PC-3 (cell line): ENCODE results near the gene GRK6. TPM values are rescaled to one million over a fixed set of nuclear protein-coding genes. Genes with fewer than 3 reads are reported as not detected.

Experiments
- ATAC-seq: fragments of 200-7000 bp; cut with Tn5 transposase; 2 replicates; pipeline ENCODE4 v1.9.1; 2020; ENCODE audit warnings: mild to moderate bottlenecking, moderate library complexity
- BruUV-seq: library from RNA; stranded (reverse); fragments of 400-500 nt; replicated peaks from 2 replicates; lab custom pipeline; 2021; lab: Mats Ljungman, UMichigan
- CTCF ChIA-PET: fragments of 300-600 bp; sonication (Branson Sonifier 250); formaldehyde crosslinking; loops from one replicate; lab custom pipeline; 2022; ENCODE audit warnings: antibody characterized with exemption; lab: Charles Lee
- POLR2A ChIA-PET: fragments of 300-600 bp; sonication (Branson Sonifier 250); formaldehyde crosslinking; loops from one replicate; lab custom pipeline; 2022; ENCODE audit warnings: antibody characterized with exemption; ENCODE audit not compliant: unreplicated experiment; lab: Charles Lee
- DNase-seq: peaks from one replicate; pipeline ENCODE4 v3.0.0-alpha.2; 2015
- H2AFZ ChIP-seq: fragments of 300-600 bp; sonication (generic); 2 replicates; pipeline ENCODE4 v1.6.0; 2016; ENCODE audit warnings: antibody characterized with exemption, low read length
- H3F3A ChIP-seq: fragments of 300-600 bp; sonication (generic); one replicate; pipeline ENCODE4 v1.6.0; 2017; ENCODE audit warnings: antibody characterized with exemption, low read length, control low read depth, mild to moderate bottlenecking; ENCODE audit not compliant: unreplicated experiment
- H3K27ac ChIP-seq: fragments of 300-600 bp; sonication (generic); 2 replicates; pipeline ENCODE4 v1.5.1; 2016; ENCODE audit warnings: mild to moderate bottlenecking, low read length
- H3K27me3 ChIP-seq: fragments of 300-600 bp; sonication (generic); 2 replicates; pipeline ENCODE4 v1.6.1; 2016; ENCODE audit warnings: low read length, mixed read lengths
- H3K36me3 ChIP-seq: fragments of 300-600 bp; sonication (generic); 2 replicates; pipeline ENCODE4 v1.6.1; 2016; ENCODE audit warnings: low read depth, mixed run types, low read length, mixed read lengths
- H3K4me1 ChIP-seq: fragments of 300-600 bp; sonication (generic); 2 replicates; pipeline ENCODE4 v1.5.1; 2016; ENCODE audit warnings: low read length; ENCODE audit not compliant: insufficient read depth
- H3K4me2 ChIP-seq: fragments of 300-600 bp; sonication (generic); 2 replicates; pipeline ENCODE4 v1.6.0; 2016; ENCODE audit warnings: low read length
- H3K4me3 ChIP-seq: fragments of 300-600 bp; sonication (generic); 2 replicates; pipeline ENCODE4 v1.5.1; 2016; ENCODE audit warnings: mild to moderate bottlenecking, low read length, mixed read lengths
- H3K79me2 ChIP-seq: fragments of 300-600 bp; sonication (generic); 2 replicates; pipeline ENCODE4 v1.6.1; 2017; ENCODE audit warnings: low read length, mixed read lengths
- H3K9ac ChIP-seq: fragments of 300-600 bp; sonication (generic); 2 replicates; pipeline ENCODE4 v1.6.0; 2016; ENCODE audit warnings: mild to moderate bottlenecking, low read length
- H3K9me2 ChIP-seq: fragments of 300-600 bp; sonication (generic); replicated peaks from 2 replicates; pipeline ENCODE4 v1.6.1; 2016; ENCODE audit warnings: mixed run types, low read length, mixed read lengths
- H3K9me3 ChIP-seq: fragments of 300-600 bp; sonication (generic); 2 replicates; pipeline ENCODE4 v1.6.1; 2016; ENCODE audit warnings: low read length, mixed read lengths
- H4K20me1 ChIP-seq: fragments of 300-600 bp; sonication (generic); 2 replicates; pipeline ENCODE4 v1.6.1; 2016; ENCODE audit warnings: low read length, mixed read lengths
- EZH2 ChIP-seq: fragments of 300-600 bp; sonication (generic); IDR thresholded peaks from one replicate; pipeline ENCODE4 v1.6.1; 2017; ENCODE audit warnings: antibody characterized with exemption, mild to moderate bottlenecking, low read length; ENCODE audit not compliant: unreplicated experiment
- EZH2phosphoT487 ChIP-seq: fragments of 300-600 bp; sonication (generic); IDR thresholded peaks from 2 replicates; pipeline ENCODE4 v1.6.1; 2018; ENCODE audit warnings: mild to moderate bottlenecking, antibody characterized with exemption, low read length, borderline replicate concordance
- intact Hi-C: fragments of 100-400 bp; cut with micrococcal nuclease; formaldehyde crosslinking; loops from 2 replicates; pipeline ENCODE4 v1.9.0; 2023
- total RNA-seq: library from RNA; depleted of rRNA; stranded (reverse); fragments of >200 nt; gene quantifications from 2 replicates; pipeline ENCODE4 v1.2.3, GENCODE V29; 2014
- TF ChIP-seq, protein P1 (sequence below): fragments of 300-600 bp; sonication (generic); conservative IDR thresholded peaks from 2 replicates; pipeline ENCODE4 v1.5.1; 2017; ENCODE audit warnings: antibody characterized with exemption, low read depth, mild to moderate bottlenecking, low read length

The GRK6 gene
- total RNA-seq, 1 experiment from 2014 or later: 69.9 TPM

GRCh38 chr5:177458912-177459350 lies 32.5 kb downstream of the GRK6 start:
- POLR2A ChIA-PET: no interaction called here
- Histone ChIP-seq H3K27ac (no peak overlapping the region), H3K27me3 (no peaks in the 10 kb centered on the region), H3K36me3 (peaks cover 5% of the 10 kb centered on the region), H3K9me3 (no peaks in the 10 kb centered on the region), H3F3A (peaks cover 8% of the 10 kb centered on the region), H4K20me1 (peaks cover 14% of the 10 kb centered on the region; the same call in 1 of the 2 replicates), H3K79me2 (no peaks in the 10 kb centered on the region), H3K4me1 (peaks cover 11% of the 10 kb centered on the region; the same call in 1 of the 2 replicates), H2AFZ (no peak overlapping the region), H3K9ac (no peak overlapping the region), H3K4me2 (no peak overlapping the region), H3K9me2 (no peaks in the 10 kb centered on the region), H3K4me3 (no peak overlapping the region)
- CTCF ChIA-PET: no interaction called here
- BruUV-seq: no TSS peak
- no peak for ATAC-seq
- peak; percentile 34 for DNase-seq
- intact Hi-C loops: no loop called here
- TF ChIP-seq, protein P1, sequence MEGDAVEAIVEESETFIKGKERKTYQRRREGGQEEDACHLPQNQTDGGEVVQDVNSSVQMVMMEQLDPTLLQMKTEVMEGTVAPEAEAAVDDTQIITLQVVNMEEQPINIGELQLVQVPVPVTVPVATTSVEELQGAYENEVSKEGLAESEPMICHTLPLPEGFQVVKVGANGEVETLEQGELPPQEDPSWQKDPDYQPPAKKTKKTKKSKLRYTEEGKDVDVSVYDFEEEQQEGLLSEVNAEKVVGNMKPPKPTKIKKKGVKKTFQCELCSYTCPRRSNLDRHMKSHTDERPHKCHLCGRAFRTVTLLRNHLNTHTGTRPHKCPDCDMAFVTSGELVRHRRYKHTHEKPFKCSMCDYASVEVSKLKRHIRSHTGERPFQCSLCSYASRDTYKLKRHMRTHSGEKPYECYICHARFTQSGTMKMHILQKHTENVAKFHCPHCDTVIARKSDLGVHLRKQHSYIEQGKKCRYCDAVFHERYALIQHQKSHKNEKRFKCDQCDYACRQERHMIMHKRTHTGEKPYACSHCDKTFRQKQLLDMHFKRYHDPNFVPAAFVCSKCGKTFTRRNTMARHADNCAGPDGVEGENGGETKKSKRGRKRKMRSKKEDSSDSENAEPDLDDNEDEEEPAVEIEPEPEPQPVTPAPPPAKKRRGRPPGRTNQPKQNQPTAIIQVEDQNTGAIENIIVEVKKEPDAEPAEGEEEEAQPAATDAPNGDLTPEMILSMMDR: no peak
- TF ChIP-seq EZH2phosphoT487: no peak
- no peak for TF ChIP-seq EZH2

DNA sequence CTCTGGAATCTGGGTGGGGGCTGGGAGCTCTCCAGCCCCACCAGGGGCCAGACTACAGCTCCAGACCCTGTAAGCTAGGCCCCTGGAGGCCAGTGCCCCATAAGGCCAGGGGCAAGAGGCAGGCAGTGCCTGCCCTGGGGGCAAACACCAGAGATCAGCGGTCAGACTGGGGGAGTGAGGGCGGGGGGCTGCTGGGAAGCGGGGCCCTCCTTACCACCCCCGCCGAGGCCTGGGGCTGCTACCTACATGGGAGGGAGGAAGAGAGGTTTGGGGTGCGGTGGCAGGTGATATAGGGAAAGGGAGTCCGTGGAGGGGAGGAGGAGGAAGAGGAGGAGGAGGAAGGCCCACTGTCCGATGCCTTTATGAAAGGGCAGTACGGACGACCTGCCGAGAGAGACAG lies 32.9 kb downstream of the GRK6 start:
- peaks cover 14% of the 10 kb centered on the region; the same call in 1 of the 2 replicates for H4K20me1 ChIP-seq
- H3K9ac ChIP-seq: no peak overlapping the region
- no peaks in the 10 kb centered on the region for H3K9me3 ChIP-seq
- no peak overlapping the region for H3K4me2 ChIP-seq
- CTCF ChIA-PET: no interaction called here
- TF ChIP-seq EZH2: no peak
- TF ChIP-seq, protein P1: no peak
- no peak for TF ChIP-seq EZH2phosphoT487
- no peaks in the 10 kb centered on the region for H3K27me3 ChIP-seq
- intact Hi-C loops: no loop called here
- peaks cover 5% of the 10 kb centered on the region for H3K36me3 ChIP-seq
- H3K27ac ChIP-seq: no peak overlapping the region
- no peak overlapping the region for H3K4me3 ChIP-seq
- no peak overlapping the region for H2AFZ ChIP-seq
- no peak for ATAC-seq
- no peaks in the 10 kb centered on the region for H3K79me2 ChIP-seq
- peaks cover 8% of the 10 kb centered on the region; the same call in 1 of the 2 replicates for H3K4me1 ChIP-seq
- no peak for DNase-seq
- peaks cover 8% of the 10 kb centered on the region for H3F3A ChIP-seq
- POLR2A ChIA-PET: no interaction called here
- BruUV-seq: no TSS peak
- H3K9me2 ChIP-seq: no peaks in the 10 kb centered on the region

DNA sequence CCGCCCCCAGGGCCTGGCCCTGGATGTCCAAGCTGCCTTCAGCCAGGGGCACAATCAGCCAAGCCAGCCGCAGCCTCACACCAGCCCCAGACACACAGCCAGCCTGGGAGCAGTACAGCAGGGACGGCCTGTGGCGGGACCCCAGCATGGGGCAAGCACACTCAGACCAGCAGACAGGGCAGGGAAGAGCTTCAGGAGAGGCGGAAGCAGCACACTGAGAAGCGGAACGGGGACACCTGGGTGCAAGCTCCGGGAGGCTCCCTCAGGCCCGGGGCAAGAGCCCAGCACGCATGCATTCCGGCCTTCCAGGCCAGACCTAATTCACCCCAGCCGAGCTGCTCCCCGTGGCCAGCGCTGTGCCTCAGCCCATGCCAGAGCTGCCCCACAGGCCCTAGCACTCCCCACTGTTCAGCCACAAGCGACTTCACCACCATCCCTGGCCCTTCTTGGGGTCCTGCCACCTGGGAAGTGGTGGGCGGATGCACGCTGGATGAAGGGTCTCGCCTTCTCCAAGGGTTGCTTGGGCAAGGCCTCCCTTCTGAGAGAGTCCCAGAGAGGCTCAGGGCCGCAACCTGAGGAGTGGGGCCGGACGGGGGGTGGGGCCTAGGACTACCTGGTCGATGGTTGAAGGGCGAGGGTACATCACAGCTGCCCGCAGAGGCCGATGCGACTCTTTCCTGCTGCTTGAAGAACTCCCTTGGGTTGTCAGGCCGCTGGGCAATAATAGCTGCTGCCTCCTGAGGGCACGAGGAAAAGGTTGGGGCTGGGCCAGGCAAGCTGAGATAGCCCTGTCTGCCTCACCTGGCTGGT lies 33.5 kb downstream of the GRK6 start:
- H3K27me3 ChIP-seq: no peaks in the 10 kb centered on the region
- H3K27ac ChIP-seq: no peak overlapping the region
- H3K36me3 ChIP-seq: peaks cover 5% of the 10 kb centered on the region
- no peaks in the 10 kb centered on the region for H3K9me2 ChIP-seq
- ChIA-PET POLR2A (no interaction called here), CTCF (interaction anchor here (0.5 kb wide), 1 partner anchor 104 kb away, joined by 3 read pairs; no protein-coding TSS in a partner anchor)
- H3K4me3 ChIP-seq: no peak overlapping the region
- H3K9me3 ChIP-seq: no peaks in the 10 kb centered on the region
- TF ChIP-seq, protein P1: no peak
- TF ChIP-seq EZH2phosphoT487 (no peak), EZH2 (no peak)
- intact Hi-C loops: no loop called here
- BruUV-seq: no TSS peak
- no peak for DNase-seq
- no peak overlapping the region for H3K4me2 ChIP-seq
- H3K4me1 ChIP-seq: peaks cover 7% of the 10 kb centered on the region; the same call in 1 of the 2 replicates
- H3K79me2 ChIP-seq: no peaks in the 10 kb centered on the region
- peaks cover 14% of the 10 kb centered on the region; the same call in 1 of the 2 replicates for H4K20me1 ChIP-seq
- no peak overlapping the region for H3K9ac ChIP-seq
- H2AFZ ChIP-seq: no peak overlapping the region
- ATAC-seq: no peak
- peaks cover 8% of the 10 kb centered on the region for H3F3A ChIP-seq
